OCI-LY3 (cell line): ENCODE data around the gene IMPG1.

ENCODE experiments used
- CTCF ChIP-seq: fragments of 200-600, 300-600 bp; sonication (generic); IDR thresholded peaks from 2 replicates; pipeline ENCODE4 v1.5.1; 2014; ENCODE audit warnings: antibody characterized with exemption, low read length, low read depth
- EZH2phosphoT487 ChIP-seq: fragments of 200-600 bp; shearing (Covaris generic); IDR thresholded peaks from 2 replicates; pipeline ENCODE4 v1.6.1; 2018; ENCODE audit warnings: antibody characterized with exemption, mixed run types, low read depth

GRCh38 chr6:75931011-75931680 lies 141.3 kb downstream of the IMPG1 start:
- TF ChIP-seq CTCF (no peak), EZH2phosphoT487 (no peak)
